Upper lobe of left lung (tissue), 6 donors: ENCODE results near the gene RBM4. TPM values are rescaled to one million over a fixed set of nuclear protein-coding genes. Genes with fewer than 3 reads are reported as not detected.

Source experiments
- small RNA-seq, 4 donors: library from RNA; depleted of rRNA; stranded (forward); fragments of <200 nt; gene quantifications; one replicate each; pipeline ENCODE3, GENCODE V24; 2016
- total RNA-seq, 6 donors: library from RNA; depleted of rRNA in 4 of 6; stranded (reverse); fragments of >200 nt in 4 of 6; gene quantifications; one replicate each; pipeline versions ENCODE4 v1.1.0 to v1.2.1, GENCODE V29; 2016 to 2021
- donor health status: DM: no; HTN: no; CAD: no; lungs with moderate emphysema.
- donor health status: DM: no; HTN: yes; CAD: no; lungs with severe emphysema.

The RBM4 gene
- total RNA-seq, 6 donors from 2014 or later = 62.4 to 103 (median 90.2) TPM

Small RNA genes lying within 50 kb of the gene (small RNA-seq; reads per million reads assigned to genes)
- 0 reads per million in 4 donors for gene RNU4-39P

Other genes starting within 250 kb of the RBM4 start
- not detected for gene NPAS4, start 217.7 kb upstream of the RBM4 start, total RNA-seq
- gene MRPL11, start 199.9 kb upstream of the RBM4 start, total RNA-seq = 10 to 100 TPM; 25.3 to 44.8 (median 33.0) TPM
- 10 to 100 TPM; 14.9 to 19.6 (median 16.9) TPM for gene PELI3, start 171.8 kb upstream of the RBM4 start, total RNA-seq
- gene DPP3, start 158.3 kb upstream of the RBM4 start, total RNA-seq = 10 to 100 TPM; 19.3 to 79.6 (median 44.9) TPM
- 100 to 1,000 TPM in 1 of 6 donors, 10 to 100 TPM in 5; 26.0 to 145 (median 44.8) TPM for gene BBS1, start 128.1 kb upstream of the RBM4 start, total RNA-seq
- 10 to 100 TPM; 12.4 to 24.8 (median 14.1) TPM for gene ZDHHC24, start 92.7 kb upstream of the RBM4 start, total RNA-seq
- under 1 TPM in 1 of 6 donors, not detected in 5; 0.24 TPM for gene ACTN3, start 91.8 kb upstream of the RBM4 start, total RNA-seq
- gene CTSF, start 70.1 kb upstream of the RBM4 start, total RNA-seq = 10 to 100 TPM; 28.5 to 81.7 (median 40.3) TPM
- 1 to 10 TPM in 1 of 6 donors, under 1 TPM in 4, not detected in 1; 0.20 to 4.2 (median 0.44) TPM for gene CCDC87, start 45.6 kb upstream of the RBM4 start, total RNA-seq
- gene CCS, start 45.5 kb upstream of the RBM4 start, total RNA-seq = 10 to 100 TPM; 24.3 to 82.8 (median 34.0) TPM
- 100 to 1,000 TPM in 1 of 6 donors, 10 to 100 TPM in 5; 45.7 to 114 (median 73.1) TPM for gene RBM14, start 22.1 kb upstream of the RBM4 start, total RNA-seq
- 10 to 100 TPM in 4 of 6 donors, 1 to 10 TPM in 2; 7.3 to 27.2 (median 13.9) TPM for gene RBM4B, start 39.2 kb downstream of the RBM4 start, total RNA-seq
- 10 to 100 TPM in 5 of 6 donors, 1 to 10 TPM in 1; 9.3 to 45.1 (median 21.1) TPM for gene SPTBN2, start 90.5 kb downstream of the RBM4 start, total RNA-seq
- gene RCE1, start 204.7 kb downstream of the RBM4 start, total RNA-seq = 10 to 100 TPM in 5 of 6 donors, 1 to 10 TPM in 1; 7.2 to 28.6 (median 17.5) TPM
- 10 to 100 TPM; 11.4 to 29.0 (median 21.8) TPM for gene LRFN4, start 218.4 kb downstream of the RBM4 start, total RNA-seq